K562 (cell line): ENCODE results near the gene CCL8. TPM values are rescaled to one million over a fixed set of nuclear protein-coding genes. Genes with fewer than 3 reads are reported as not detected.

Source experiments
- ATAC-seq: fragments of 200-7000 bp; cut with Tn5 transposase; 3 replicates; pipeline ENCODE4 v1.9.1; 2020; ENCODE audit warnings: moderate library complexity
- BruUV-seq: library from RNA; stranded (reverse); fragments of 400-500 nt; replicated peaks from 2 replicates; lab custom pipeline; 2021; lab: Mats Ljungman, UMichigan
- CTCF ChIA-PET: fragments of 300-600 bp; formaldehyde crosslinking; extraction: SDS; loops from one replicate; lab custom pipeline; 2021; ENCODE audit warnings: low intra/inter-chr PET ratio; lab: Yijun Ruan, JAX
- POLR2A ChIA-PET: fragments of 300-600, 350-650 bp; sonication (Branson Sonifier 250); formaldehyde crosslinking; extraction: SDS; loops from one replicate; lab custom pipeline; 2021; ENCODE audit warnings: antibody characterized with exemption, inconsistent platforms; lab: Yijun Ruan, JAX
- DNase-seq, 4 experiments: peaks; one replicate each; pipeline versions ENCODE4 v3.0.0 to v3.0.0-alpha.2; 2011 to 2018; ENCODE audit warnings: low spot score in 3 of 4, mixed read lengths in 3 of 4; ENCODE audit errors: extremely low read depth in 1 of 4
- FAIRE-seq: peaks from 2 replicates; lab custom pipeline; 2011; peaks lifted over from hg19 to GRCh38; lab: Jason Lieb, UNC
- H2AFZ ChIP-seq: 2 replicates; pipeline ENCODE4 v1.6.0; 2011; ENCODE audit warnings: low read depth, low read length, control low read depth, inconsistent platforms
- H3K27ac ChIP-seq: fragments of 200-600 bp; 3 replicates; pipeline ENCODE4 v1.8.0; 2011; ENCODE audit warnings: low read depth, mild to moderate bottlenecking, control low read depth, inconsistent platforms, low read length, moderate library complexity, mixed read lengths; ENCODE audit errors: extremely low read depth
- H3K27me3 ChIP-seq, 2 experiments: fragments of 300-600 bp in 1 of 2; 2 replicates in 1 of 2; 3 replicates in 1 of 2; pipeline versions ENCODE4 v1.6.0 to v1.8.0; 2011; ENCODE audit warnings: inconsistent platforms in 2 of 2, low read length in 2 of 2, mild to moderate bottlenecking in 1 of 2, mixed read lengths in 1 of 2, moderate library complexity in 1 of 2; ENCODE audit not compliant: control insufficient read depth in 2 of 2, insufficient read depth in 2 of 2
- H3K36me3 ChIP-seq: fragments of 300-600 bp; 3 replicates; pipeline ENCODE4 v1.8.0; 2011; ENCODE audit warnings: mild to moderate bottlenecking, low read length, inconsistent platforms; ENCODE audit not compliant: control insufficient read depth, insufficient read depth
- H3K4me1 ChIP-seq, 2 experiments: fragments of 200-600 bp in 1 of 2; replicated peaks in 1 of 2; 2 replicates in 1 of 2; 3 replicates in 1 of 2; pipeline versions ENCODE4 v1.5.1 to v1.8.0; 2011; ENCODE audit warnings: inconsistent platforms in 2 of 2, low read length in 2 of 2, mild to moderate bottlenecking in 1 of 2, mixed read lengths in 1 of 2, moderate library complexity in 1 of 2; ENCODE audit not compliant: control insufficient read depth in 2 of 2, insufficient read depth in 2 of 2
- H3K4me2 ChIP-seq: 2 replicates; pipeline ENCODE4 v1.6.1; 2011; ENCODE audit warnings: low read length, control low read depth, inconsistent platforms, mixed read lengths; ENCODE audit not compliant: insufficient read depth
- H3K4me3 ChIP-seq: fragments of 200-600 bp; sonication (generic), shearing (Covaris generic); 2 replicates; pipeline ENCODE4 v1.5.1; 2016; ENCODE audit warnings: control low read depth, inconsistent platforms
- H3K79me2 ChIP-seq: fragments of 200-600 bp; 3 replicates; pipeline ENCODE4 v1.8.0; 2011; ENCODE audit warnings: low read length, inconsistent platforms; ENCODE audit not compliant: control insufficient read depth, insufficient read depth
- H3K9ac ChIP-seq, 2 experiments: 2 replicates each; pipeline versions ENCODE4 v1.6.0 to v1.6.1; 2011; ENCODE audit warnings: low read depth in 2 of 2, low read length in 2 of 2, control low read depth in 1 of 2, inconsistent platforms in 1 of 2, mild to moderate bottlenecking in 1 of 2, mixed read lengths in 1 of 2; ENCODE audit not compliant: insufficient read depth in 1 of 2
- H3K9me1 ChIP-seq: one replicate; pipeline ENCODE4 v1.6.0; 2011; ENCODE audit warnings: inconsistent platforms, mild to moderate bottlenecking, low read length, moderate library complexity; ENCODE audit not compliant: control insufficient read depth, insufficient read depth
- H3K9me3 ChIP-seq: replicated peaks from 2 replicates; pipeline ENCODE4 v1.5.1; 2011; ENCODE audit warnings: low read depth, low read length, inconsistent platforms; ENCODE audit not compliant: control insufficient read depth, insufficient read depth
- H4K20me1 ChIP-seq: replicated peaks from 2 replicates; pipeline ENCODE4 v1.6.1; 2011; ENCODE audit warnings: low read length, inconsistent platforms, mixed read lengths; ENCODE audit not compliant: control insufficient read depth, insufficient read depth
- HBP1 ChIP-seq: fragments of 450-650 bp; formaldehyde crosslinking; IDR thresholded peaks from 2 replicates; pipeline ENCODE4 v1.4.0; 2022; ENCODE audit warnings: missing genetic modification characterization
- ILK ChIP-seq: fragments of 450-650 bp; IDR thresholded peaks from 2 replicates; pipeline ENCODE4 v1.6.1; 2016; ENCODE audit warnings: missing genetic modification characterization, low read depth, mild to moderate bottlenecking, missing compliant biosample characterization, moderate library complexity, borderline replicate concordance
- PHB2 ChIP-seq: fragments of 450-650 bp; IDR thresholded peaks from 2 replicates; pipeline ENCODE4 v1.6.1; 2017; ENCODE audit warnings: low read depth
- SPI1 ChIP-seq: IDR thresholded peaks from 2 replicates; pipeline ENCODE4 v1.6.1; 2011; ENCODE audit warnings: low read depth, low read length, control low read depth, borderline replicate concordance
- TSC22D4 ChIP-seq: fragments of 450-650 bp; IDR thresholded peaks from 2 replicates; pipeline ENCODE4 v1.6.1; 2016; ENCODE audit warnings: missing genetic modification characterization, missing biosample characterization, control low read depth
- WGBS: fragments of 100-300 bp; shearing (Covaris generic); methylation state at CpG from one replicate; pipeline ENCODE4 v1.1.6; 2016; ENCODE audit warnings: low coverage, mixed read lengths; ENCODE audit not compliant: insufficient coverage; ENCODE audit errors: missing lambda C conversion rate; 5-methylcytosine and 5-hydroxymethylcytosine counted together
- in situ Hi-C: fragments of 300-500 bp; cut with MboI; formaldehyde crosslinking; loops from 4 replicates; pipeline ENCODE4 v1.15.0; 2018; ENCODE audit warnings: inconsistent platforms, mixed read lengths
- intact Hi-C: fragments of 100-400 bp; cut with micrococcal nuclease; formaldehyde crosslinking; loops from 2 replicates; pipeline ENCODE4 v1.14.2; 2022
- polyA plus RNA-seq, 8 experiments: library from polyadenylated mRNA; depleted of rRNA in 4 of 8; stranded (reverse) in 5 of 8; unstranded in 3 of 8; fragments of >200 nt; fragmentation: Nextera tagmentation in 2 of 8; fragmentation: Illumina TruSeq in 1 of 8; extraction: Ambion mirVana in 2 of 8; extraction: Trizol in 1 of 8; gene quantifications; 2 replicates each; pipeline versions ENCODE4 v1.2.1 to v1.2.3, GENCODE V29; 2011 to 2014; ENCODE audit warnings: inconsistent platforms in 1 of 8, missing spikeins in 1 of 8
- total RNA-seq, 7 experiments: library from RNA; depleted of rRNA in 6 of 7; stranded (reverse); fragments of >200 nt in 6 of 7; fragmentation: Illumina TruSeq in 2 of 7; extraction: Trizol in 2 of 7; gene quantifications; 2 replicates each; pipeline versions ENCODE4 v1.2.1 to v1.2.3, GENCODE V29; 2011 to 2021; ENCODE audit warnings: low replicate concordance in 1 of 7

CCL8 gene
- total and polyA plus RNA-seq, 9 of the 15 experiments (the other 6 are each of a cell fraction or from before 2014, with no cell fraction given): 0.06 TPM; not detected in 8

DNA sequence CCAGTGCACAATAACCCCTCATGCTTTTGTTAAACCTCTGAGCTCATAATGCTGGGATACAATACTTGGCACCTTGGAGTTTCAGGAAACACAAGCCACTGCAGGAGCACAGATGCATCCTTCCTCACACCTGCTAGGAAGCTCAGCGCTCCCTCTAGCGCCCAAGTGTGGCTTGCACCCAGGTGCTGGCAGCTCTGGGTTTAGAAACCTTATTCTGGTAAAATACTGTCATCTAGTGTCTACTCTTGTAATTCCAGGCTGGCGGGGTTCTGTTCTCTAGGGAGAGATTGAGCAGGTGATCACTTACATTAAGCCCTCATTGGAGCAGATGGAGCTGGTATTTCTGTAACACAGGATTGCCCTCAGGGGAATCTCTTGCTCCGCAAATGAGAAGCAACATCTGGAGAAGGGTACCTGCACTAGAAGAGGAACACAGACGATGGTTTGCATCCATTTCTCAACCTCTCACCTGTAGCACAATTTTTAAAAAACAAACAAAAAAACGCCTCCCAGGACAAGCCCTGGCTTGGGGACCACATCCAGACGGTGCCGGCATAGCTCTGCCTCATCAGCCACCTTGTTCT, 42.3 kb downstream of the CCL8 start (continued):
- TF ChIP-seq ILK (tag) (no peak), HBP1 (CRISPR knock-in tag) (no peak), PHB2 (no peak)

DNA sequence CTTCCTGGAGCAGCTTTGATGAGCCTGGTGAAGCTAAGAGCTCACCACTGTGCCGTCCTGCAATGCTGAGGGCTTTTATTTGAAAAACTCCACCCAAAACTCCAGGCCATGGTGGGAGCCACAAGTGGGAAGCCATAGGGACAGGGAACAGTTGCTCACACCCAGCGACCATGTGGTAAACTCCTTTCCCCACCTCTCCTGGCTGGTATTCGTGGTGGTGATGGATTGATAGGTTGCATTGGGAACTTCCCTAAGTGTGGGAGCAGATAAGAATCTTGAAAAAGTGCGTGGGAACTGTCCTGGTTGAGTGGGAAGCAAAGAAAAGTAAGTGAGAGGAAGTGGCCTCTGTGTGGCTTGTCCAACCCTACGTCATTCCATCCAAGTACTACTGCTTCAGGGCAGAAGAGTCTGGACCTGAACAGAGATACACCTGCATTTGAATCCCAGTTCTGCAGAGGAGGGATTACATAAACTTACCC, 44.0 kb downstream of the CCL8 start, which contains the start of gene CCL1:
CCL1 (minus strand) TSS at position 51 of the 479 bp plus-strand sequence. CDS start 72 bp downstream, outside the sequence.
- ATAC-seq: no peak
- Histone ChIP-seq H3K4me1 (no peaks in the 10 kb centered on the region; a peak in 1 of 5 replicates), H4K20me1 (no peaks in the 10 kb centered on the region), H3K9ac (no peak within 1 kb of the TSS), H3K4me3 (no peak within 1 kb of the TSS), H3K27ac (no peak within 1 kb of the TSS), H3K36me3 (no peaks in the 10 kb centered on the region)
- WGBS: 7% methylated on average over 5 of the region's 5 CpGs
- intact Hi-C loops (loop anchor here (5.0 kb wide), 1 partner anchor 46 kb away; the partner anchor contains the start of gene CCL8), in situ Hi-C loops (loop anchor here (5.0 kb wide), 1 partner anchor 161 kb away; no protein-coding TSS in a partner anchor)
- TF ChIP-seq TSC22D4 (no peak), SPI1 (peak; percentile 17; the same call in 1 of the 2 replicates)
- TF ChIP-seq, all 486 proteins: peak for 1
- H3K4me2 ChIP-seq: no peak within 1 kb of the TSS
- BruUV-seq: no TSS peak
- H3K9me1 ChIP-seq: no peaks in the 10 kb centered on the region
- H3K79me2 ChIP-seq: no peaks in the 10 kb centered on the region
- H2AFZ ChIP-seq: no peak within 1 kb of the TSS; the same call in 1 of the 2 replicates
- no peak for FAIRE-seq
- H3K9me3 ChIP-seq: no peaks in the 10 kb centered on the region
- ChIA-PET POLR2A (interaction anchor here (0.7 kb wide), 1 partner anchor 125 kb away, joined by 3 read pairs; no protein-coding TSS in a partner anchor), CTCF (interaction anchor here (10.2 kb wide), 1 partner anchor 164 kb away, joined by 214 read pairs; no protein-coding TSS in a partner anchor)
- no peak for DNase-seq
- H3K27me3 ChIP-seq: peaks cover 0 to 6% of the 10 kb centered on the region in 2 experiments; a peak in 2 of 5 replicates
